RWPE2 (cell line): Measurements from ENCODE around the gene NRSN1.

Source experiments
- ATAC-seq: fragments of 200-7000 bp; cut with Tn5 transposase; 3 replicates; pipeline ENCODE4 v1.9.1; 2021; ENCODE audit warnings: low read depth
- DNase-seq: peaks from one replicate; pipeline ENCODE4 v3.0.0-alpha.2; 2020; ENCODE audit warnings: low spot score
- H3K27ac ChIP-seq: fragments of 450-650 bp; 2 replicates; pipeline ENCODE4 v1.5.1; 2017; ENCODE audit warnings: mild to moderate bottlenecking; ENCODE audit not compliant: poor library complexity, severe bottlenecking
- H3K27me3 ChIP-seq: fragments of 250-450 bp; sonication (Bioruptor Pico); 2 replicates; pipeline ENCODE4 v1.5.1; 2021; ENCODE audit warnings: mild to moderate bottlenecking, moderate library complexity; ENCODE audit not compliant: insufficient read depth, poor library complexity, severe bottlenecking
- H3K36me3 ChIP-seq: fragments of 250-450 bp; sonication (Bioruptor Pico); 2 replicates; pipeline ENCODE4 v1.5.1; 2020; ENCODE audit warnings: low read depth, mild to moderate bottlenecking, moderate library complexity
- H3K4me1 ChIP-seq: fragments of 250-450 bp; sonication (Bioruptor Pico); 2 replicates; pipeline ENCODE4 v1.5.1; 2021; ENCODE audit warnings: mild to moderate bottlenecking, moderate library complexity; ENCODE audit not compliant: insufficient read depth, poor library complexity, severe bottlenecking
- H3K4me3 ChIP-seq: fragments of 250-450 bp; sonication (Bioruptor Pico); 2 replicates; pipeline ENCODE4 v1.5.1; 2021; ENCODE audit warnings: mild to moderate bottlenecking, moderate library complexity; ENCODE audit not compliant: severe bottlenecking
- H3K9me3 ChIP-seq: fragments of 250-450 bp; sonication (Bioruptor Pico); 2 replicates; pipeline ENCODE4 v1.5.1; 2021; ENCODE audit warnings: mild to moderate bottlenecking, moderate library complexity; ENCODE audit not compliant: severe bottlenecking
- CTCF ChIP-seq: fragments of 450-650 bp; IDR thresholded peaks from one replicate; pipeline ENCODE4 v1.5.1; 2017; ENCODE audit warnings: mild to moderate bottlenecking, moderate library complexity; ENCODE audit not compliant: poor library complexity, severe bottlenecking

Gene NRSN1

GRCh38 chr6:24145690-24146131 is 19.7 kb downstream of the NRSN1 start:
- H3K4me1 ChIP-seq, result no peaks in the 10 kb centered on the region
- H3K9me3 ChIP-seq, result no peaks in the 10 kb centered on the region
- no peak overlapping the region for H3K27ac ChIP-seq
- no peak for ATAC-seq
- DNase-seq, result no peak
- no peak overlapping the region for H3K4me3 ChIP-seq
- no peak for TF ChIP-seq CTCF
- no peaks in the 10 kb centered on the region for H3K27me3 ChIP-seq
- H3K36me3 ChIP-seq, result no peaks in the 10 kb centered on the region

- DNase-seq, result no peak
- Histone ChIP-seq H3K27me3 (no peaks in the 10 kb centered on the region), H3K9me3 (no peaks in the 10 kb centered on the region), H3K27ac (no peak overlapping the region), H3K4me1 (no peaks in the 10 kb centered on the region), H3K4me3 (no peak overlapping the region), H3K36me3 (no peaks in the 10 kb centered on the region)
- no peak for ATAC-seq
- no peak for TF ChIP-seq CTCF
Observed at GRCh38 chr6:24146871-24147270, 20.9 kb downstream of the NRSN1 start.

GRCh38 chr6:24147511-24148153 is 21.6 kb downstream of the NRSN1 start:
- Histone ChIP-seq H3K36me3 (no peaks in the 10 kb centered on the region), H3K4me3 (no peak overlapping the region), H3K4me1 (no peaks in the 10 kb centered on the region), H3K9me3 (no peaks in the 10 kb centered on the region), H3K27me3 (no peaks in the 10 kb centered on the region), H3K27ac (no peak overlapping the region)
- TF ChIP-seq CTCF, result no peak
- DNase-seq, result no peak
- ATAC-seq, result no peak

GRCh38 chr6:24148154-24148570 is 22.1 kb downstream of the NRSN1 start:
- ATAC-seq, result no peak
- DNase-seq, result no peak
- no peaks in the 10 kb centered on the region for H3K27me3 ChIP-seq
- no peaks in the 10 kb centered on the region for H3K9me3 ChIP-seq
- no peak overlapping the region for H3K27ac ChIP-seq
- no peak for TF ChIP-seq CTCF
- no peak overlapping the region for H3K4me3 ChIP-seq
- no peaks in the 10 kb centered on the region for H3K36me3 ChIP-seq
- no peaks in the 10 kb centered on the region for H3K4me1 ChIP-seq

GRCh38 chr6:24148684-24149083 is 22.7 kb downstream of the NRSN1 start:
- Histone ChIP-seq H3K27ac (no peak overlapping the region), H3K36me3 (no peaks in the 10 kb centered on the region), H3K27me3 (no peaks in the 10 kb centered on the region), H3K4me1 (no peaks in the 10 kb centered on the region), H3K9me3 (no peaks in the 10 kb centered on the region), H3K4me3 (no peak overlapping the region)
- TF ChIP-seq CTCF, result no peak
- no peak for ATAC-seq
- no peak for DNase-seq
